Measurements from ENCODE around the gene AKAP17A. TPM values are rescaled to one million over a fixed set of nuclear protein-coding genes. Genes with fewer than 3 reads are reported as not detected.

AKAP17A gene
- total RNA-seq, 1 donor from 2014 or later, result 12.4 TPM

- ATAC-seq (ENCODE audit: poor library complexity) (no peak), DNase-seq (no peak)
- intact Hi-C loops (cut with DNase I), result loop anchor here (5.0 kb wide), 1 partner anchor 946 kb away; no protein-coding TSS in a partner anchor
Measured at GRCh38 chrX:1646009-1646408, 54.6 kb downstream of the AKAP17A start.

GRCh38 chrX:1649621-1650020 lies 58.2 kb downstream of the AKAP17A start:
- DNase-seq, result no peak
- intact Hi-C loops (cut with DNase I), result loop anchor here (5.0 to 10.0 kb wide), 2 partner anchors 943 to 975 kb away; no protein-coding TSS in a partner anchor
- no peak for ATAC-seq (ENCODE audit: poor library complexity)

Other genes starting within 250 kb of the AKAP17A start
- gene SLC25A6, start 199.5 kb upstream of the AKAP17A start, total RNA-seq, result 141 TPM
- 31.8 TPM for gene ASMTL, start 138.7 kb upstream of the AKAP17A start, total RNA-seq
- gene P2RY8, start 54.4 kb upstream of the AKAP17A start, total RNA-seq, result 1.6 TPM
- gene ASMT, start 23.5 kb downstream of the AKAP17A start, total RNA-seq, result not detected

Measured in Right ventricle myocardium superior (tissue), 1 donor.